GM12873 (cell line): Measurements from ENCODE around the gene AP1M2.

Experiments used
- TF ChIP-seq, protein P1 (sequence below): IDR thresholded peaks from 2 replicates; pipeline ENCODE4 v1.5.1; 2012; ENCODE audit warnings: low read depth, mild to moderate bottlenecking, moderate library complexity, low read length, control low read depth; ENCODE audit not compliant: insufficient read depth; ENCODE audit errors: missing control alignments

The AP1M2 gene

DNA sequence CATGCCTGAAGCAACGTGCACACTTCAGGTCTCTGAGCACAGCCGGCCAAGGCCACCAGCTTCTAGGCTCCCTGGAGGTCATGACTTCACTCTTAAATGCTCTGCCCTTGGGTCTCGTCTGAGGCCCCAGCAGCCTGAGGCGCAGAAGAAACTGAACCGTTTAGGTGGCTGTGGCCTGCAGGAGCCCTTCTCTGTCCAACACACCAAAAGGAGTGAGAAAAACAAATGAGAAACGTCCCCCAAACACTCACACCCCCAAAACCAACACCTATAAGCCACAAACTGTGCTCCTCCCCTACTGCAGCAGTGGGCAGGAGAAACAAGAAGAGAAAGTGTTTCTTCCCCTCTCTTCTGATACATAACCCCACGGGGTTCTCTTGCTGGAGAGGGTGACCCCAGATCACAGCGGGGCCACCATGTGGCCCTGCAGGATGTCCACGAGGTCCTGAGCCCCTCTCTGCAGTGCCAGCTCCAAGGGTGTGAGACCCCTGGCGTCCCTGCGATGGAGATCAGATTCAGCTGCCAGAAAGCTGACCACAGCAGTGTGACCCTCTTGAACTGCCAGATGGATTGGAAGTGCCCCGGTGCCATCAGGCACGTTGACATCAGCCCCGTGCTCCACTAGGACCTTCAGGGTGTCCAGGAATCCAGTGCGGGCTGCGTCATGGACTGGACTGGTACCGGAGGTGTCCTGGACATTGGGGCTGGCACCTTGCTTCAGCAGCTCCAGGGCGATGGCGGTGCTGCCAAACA is 20.3 kb downstream of the AP1M2 start:
- TF ChIP-seq, protein P1, sequence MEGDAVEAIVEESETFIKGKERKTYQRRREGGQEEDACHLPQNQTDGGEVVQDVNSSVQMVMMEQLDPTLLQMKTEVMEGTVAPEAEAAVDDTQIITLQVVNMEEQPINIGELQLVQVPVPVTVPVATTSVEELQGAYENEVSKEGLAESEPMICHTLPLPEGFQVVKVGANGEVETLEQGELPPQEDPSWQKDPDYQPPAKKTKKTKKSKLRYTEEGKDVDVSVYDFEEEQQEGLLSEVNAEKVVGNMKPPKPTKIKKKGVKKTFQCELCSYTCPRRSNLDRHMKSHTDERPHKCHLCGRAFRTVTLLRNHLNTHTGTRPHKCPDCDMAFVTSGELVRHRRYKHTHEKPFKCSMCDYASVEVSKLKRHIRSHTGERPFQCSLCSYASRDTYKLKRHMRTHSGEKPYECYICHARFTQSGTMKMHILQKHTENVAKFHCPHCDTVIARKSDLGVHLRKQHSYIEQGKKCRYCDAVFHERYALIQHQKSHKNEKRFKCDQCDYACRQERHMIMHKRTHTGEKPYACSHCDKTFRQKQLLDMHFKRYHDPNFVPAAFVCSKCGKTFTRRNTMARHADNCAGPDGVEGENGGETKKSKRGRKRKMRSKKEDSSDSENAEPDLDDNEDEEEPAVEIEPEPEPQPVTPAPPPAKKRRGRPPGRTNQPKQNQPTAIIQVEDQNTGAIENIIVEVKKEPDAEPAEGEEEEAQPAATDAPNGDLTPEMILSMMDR: no peak

DNA sequence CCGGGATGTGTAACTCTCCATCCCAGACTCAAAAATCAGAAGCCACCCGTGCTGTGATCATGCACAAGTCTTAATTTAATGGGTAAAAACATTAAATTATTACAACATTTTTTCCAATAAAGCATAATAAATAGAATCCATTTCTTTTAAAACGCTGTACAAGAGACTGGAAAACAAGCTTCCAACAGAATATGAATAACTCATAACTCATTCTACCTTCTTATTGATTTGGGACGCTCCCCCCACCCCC is 20.8 kb downstream of the AP1M2 start:
- TF ChIP-seq, protein P1: no peak

DNA sequence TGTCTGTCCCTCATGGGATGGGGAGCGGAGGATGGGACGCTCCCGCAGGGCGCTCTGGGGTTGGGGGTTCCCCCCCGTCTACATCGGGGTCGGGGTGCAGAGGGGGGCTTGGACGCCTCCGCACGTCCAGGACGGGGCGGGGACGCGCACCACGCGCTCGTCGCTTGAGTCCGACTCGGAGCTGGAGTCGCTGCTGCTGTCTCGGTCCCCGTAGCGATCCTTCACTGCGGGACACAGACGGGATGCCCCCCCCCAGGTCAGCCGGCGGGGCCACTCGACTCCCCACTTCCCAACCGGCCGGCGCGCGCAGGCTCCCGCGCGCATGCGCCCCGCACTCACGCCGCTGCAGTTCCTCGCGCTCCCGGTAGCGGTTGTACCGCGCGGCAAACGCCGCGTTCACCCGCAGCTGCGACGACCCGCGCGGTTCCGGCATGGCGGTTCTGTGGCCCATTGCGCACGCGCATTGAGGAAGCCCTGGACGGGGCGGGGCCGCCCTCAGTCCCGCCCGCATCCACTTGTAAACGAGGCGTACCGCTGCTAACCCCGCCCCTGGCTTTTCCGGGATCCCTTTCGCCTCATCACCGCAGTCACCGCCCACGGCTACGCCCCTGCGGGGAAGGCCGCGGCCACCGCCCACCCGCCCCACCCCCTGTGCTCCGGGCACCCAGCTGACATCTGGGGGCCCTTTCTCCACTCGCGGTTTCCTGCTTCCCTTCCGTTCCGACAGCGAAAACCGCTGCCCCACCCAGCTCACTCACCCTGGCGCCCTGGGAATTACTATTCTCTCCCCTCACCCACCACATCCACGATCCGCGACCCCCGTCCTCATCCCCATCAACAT is 21.3 kb downstream of the AP1M2 start, which contains the start of gene KRI1:
KRI1 (minus strand) TSS at position 444 of the 841 bp plus-strand sequence; CDS start at position 433, 11 bp downstream.
- TF ChIP-seq, protein P1: peak; percentile 51

DNA sequence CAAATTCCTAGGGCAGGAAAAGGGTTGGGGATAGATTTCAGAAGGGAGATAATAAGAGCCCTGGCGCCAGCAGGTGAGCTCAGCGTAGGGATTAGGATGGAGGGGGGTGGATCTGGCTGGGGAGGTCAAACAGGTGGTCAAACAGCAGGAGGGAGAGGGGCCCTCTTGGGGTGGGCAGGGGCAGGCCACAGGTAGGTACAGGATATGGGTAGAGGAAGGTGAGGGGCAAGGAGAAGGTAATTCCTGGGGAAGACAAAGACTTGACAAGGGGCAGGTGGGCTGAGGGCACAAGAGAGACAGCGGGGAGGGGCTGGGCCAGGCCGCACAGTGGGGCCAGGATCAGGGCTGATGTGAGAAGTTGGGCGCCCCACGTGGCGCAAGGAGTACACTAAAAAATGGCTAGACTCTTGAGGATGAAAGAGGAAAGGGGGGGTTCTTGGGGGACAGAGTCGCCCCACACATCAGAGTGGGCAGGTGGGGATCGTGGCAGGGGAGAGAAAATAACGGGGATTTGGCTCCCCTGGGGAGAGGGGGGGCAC is 22.0 kb downstream of the AP1M2 start:
- TF ChIP-seq, protein P1: peak; percentile 50

DNA sequence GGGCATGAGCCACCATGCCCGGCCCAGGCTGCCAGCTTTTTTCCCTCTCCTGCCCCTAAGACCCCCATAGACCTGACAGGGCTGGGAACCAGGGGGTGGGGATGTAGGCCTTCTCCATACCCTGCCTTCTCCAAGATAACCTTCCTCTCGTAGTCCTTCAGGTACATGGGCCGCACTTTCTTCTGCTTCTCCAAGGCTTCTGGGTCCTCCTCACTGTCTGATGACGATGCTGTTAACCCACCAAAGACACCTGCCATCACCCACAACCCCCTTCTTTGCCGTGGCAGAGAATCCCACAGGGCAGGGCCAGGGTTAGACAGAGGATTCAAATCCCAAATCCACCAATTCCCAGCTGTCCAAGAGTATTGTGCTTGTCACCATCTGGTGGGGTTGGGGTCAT is 24.5 kb downstream of the AP1M2 start:
- TF ChIP-seq, protein P1: no peak

DNA sequence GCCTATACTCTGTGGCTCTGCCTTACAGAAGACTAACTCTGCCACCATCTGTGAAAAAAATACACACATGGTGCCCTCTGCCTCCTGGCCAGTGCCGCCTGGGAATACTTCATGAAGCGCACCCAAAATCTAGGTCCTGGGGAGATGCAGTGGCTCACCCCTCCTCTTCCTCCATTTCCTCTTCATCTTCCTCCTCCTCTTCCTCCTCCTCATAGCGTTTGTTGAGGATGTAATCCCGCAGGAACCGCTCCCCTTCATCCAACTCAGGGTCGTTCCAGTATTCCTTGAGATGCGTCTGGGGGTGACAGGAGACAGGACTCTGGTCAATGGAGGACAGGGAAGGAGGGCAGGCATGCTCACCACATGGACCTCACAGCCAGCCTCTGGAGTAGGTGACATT is 27.0 kb downstream of the AP1M2 start:
- TF ChIP-seq, protein P1: no peak

DNA sequence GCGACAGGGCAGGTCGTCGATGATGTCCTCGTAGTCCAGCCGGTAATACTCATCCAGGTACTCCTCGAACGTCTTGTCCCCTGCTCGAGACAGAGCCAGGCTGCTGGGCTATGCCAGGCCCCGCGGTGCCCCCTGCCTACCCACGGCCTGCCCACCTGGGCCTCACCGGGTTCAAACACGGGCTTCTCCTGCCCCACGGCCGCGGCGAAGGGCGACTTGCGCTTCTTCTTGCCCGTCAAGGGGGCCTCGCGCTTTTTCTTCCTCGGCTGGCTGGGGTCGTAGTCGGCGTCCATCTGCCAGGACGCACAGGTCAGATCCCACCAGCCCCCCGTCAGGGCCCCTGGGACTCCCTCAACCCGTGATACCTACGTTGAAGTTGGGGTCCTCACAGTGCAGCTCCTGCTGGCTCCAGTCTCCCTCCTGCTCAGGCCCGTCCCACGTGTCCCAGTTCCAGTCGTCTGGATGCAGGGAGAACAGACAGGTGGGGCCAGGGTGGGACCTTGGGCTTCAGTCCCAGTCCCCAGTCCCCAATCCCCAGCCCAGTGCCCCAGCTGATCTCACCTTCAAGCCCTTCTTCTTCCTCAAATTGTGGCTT is 29.4 kb downstream of the AP1M2 start:
- TF ChIP-seq, protein P1: no peak
